GM19328 (cell line): Measurements from ENCODE around the gene UVRAG.
A peak's percentile ranks its signal among the peaks of the same experiment; 100 is the strongest.

Experiments used
- ATAC-seq: cut with Tn5 transposase; IDR thresholded peaks from one replicate; pipeline ENCODE4 v1.9.1; 2021; ENCODE audit warnings: mild to moderate bottlenecking, moderate library complexity; ENCODE audit not compliant: unreplicated experiment

The UVRAG gene

DNA sequence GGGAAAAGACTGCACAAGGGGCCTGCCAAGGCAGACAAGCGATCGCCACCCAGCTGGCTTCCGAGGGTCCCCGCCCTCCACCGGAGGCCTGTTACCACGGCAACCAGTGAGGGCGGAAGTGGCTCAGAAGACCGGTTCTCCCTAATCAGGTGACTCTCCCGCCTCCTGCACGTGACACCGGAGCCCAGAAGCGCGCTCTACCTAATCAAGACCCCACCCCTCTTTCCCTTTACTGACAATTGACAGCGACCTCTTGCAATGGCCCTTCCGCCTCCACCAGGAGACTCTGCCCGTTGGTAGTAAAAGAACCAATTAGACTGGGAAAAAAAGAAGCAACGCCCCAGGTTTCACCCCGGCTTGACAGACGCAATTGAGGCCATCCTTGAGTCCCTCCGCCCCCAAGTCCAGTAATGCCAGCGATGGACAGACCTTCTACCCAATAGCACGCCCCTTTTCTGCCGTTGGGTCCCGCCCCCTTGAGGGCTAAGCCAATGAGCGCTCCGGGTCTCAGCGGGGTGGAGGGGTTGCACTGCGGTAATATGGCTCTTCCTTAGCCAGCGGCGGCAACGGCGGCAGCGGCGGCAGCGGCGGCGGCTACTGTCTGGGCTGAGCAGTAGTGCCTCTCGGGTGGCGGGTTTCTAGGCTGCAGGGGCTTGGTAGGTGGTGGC is at the start of gene UVRAG:
UVRAG (plus strand) TSS at position 534 of the 668 bp plus-strand sequence. CDS start 198 bp downstream, outside the sequence.
- ATAC-seq, result peak; percentile 70

DNA sequence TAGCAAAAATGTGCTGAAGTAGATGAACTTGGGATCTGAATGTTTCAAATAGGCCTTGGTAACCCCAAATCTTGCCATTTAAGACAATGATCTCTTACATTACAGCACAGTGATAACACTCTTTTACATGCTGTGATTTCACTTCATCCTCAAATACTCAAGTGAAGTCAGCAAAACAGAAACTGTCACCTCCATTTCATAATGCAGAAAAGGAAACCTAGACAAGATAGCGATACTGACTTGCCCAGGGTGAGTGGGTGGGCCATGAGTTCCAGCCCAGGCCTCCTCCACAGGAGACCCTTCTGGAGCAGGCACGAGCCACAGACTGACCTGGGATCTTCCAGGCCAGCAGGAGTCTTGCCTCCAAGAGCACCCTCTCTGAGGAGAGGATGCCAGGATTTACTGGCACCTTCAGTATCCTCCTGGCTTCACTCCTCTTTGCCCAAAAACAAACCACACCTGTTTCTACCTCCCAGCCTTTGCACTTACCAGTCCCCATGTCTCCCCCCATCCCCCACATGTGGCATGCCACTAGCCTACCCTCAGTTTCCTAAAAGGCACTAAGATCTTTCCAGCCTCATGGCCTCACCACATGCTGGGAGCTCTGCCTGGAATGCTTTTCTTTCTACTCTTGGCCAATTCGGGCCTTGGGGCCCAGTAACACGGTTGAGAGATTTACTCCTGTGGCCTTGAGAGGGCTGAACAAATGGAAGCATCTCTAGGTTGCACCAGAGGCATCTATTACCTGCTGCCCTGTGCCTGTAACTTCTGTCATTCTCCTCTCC is 48.4 kb upstream of the UVRAG start:
- ATAC-seq, result no peak

DNA sequence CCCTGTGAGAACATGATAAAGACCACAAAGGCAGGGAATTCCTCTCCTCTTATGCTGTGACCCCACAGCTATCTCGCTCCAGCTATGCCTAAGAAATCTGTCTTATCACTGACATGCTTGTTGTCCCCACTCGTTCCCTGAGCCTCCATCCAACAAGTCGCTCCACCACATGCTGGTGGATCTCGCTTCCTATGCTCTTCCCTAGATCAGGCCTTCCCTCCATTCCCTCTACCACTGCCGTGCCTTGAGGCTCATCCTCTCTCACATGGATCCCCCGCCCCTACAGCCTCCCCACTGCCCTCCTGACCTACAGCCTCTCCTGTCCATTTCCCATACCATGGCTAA is 47.8 kb upstream of the UVRAG start:
- ATAC-seq, result no peak

DNA sequence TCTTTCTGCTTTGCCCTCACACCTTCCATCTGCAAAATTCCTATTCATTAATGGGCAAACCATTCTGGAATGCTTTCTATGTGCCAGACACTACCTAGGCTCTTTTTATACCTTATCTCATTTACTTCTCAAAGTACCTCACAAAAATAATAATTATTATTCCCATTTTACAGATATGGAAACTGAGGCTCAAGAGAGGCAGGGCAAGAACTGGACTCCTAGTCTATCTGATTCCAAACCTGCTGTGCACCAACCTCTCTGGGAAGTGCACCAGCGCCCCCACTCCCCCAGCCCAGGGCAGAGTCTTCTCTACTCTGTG is 47.3 kb upstream of the UVRAG start:
- no peak for ATAC-seq

DNA sequence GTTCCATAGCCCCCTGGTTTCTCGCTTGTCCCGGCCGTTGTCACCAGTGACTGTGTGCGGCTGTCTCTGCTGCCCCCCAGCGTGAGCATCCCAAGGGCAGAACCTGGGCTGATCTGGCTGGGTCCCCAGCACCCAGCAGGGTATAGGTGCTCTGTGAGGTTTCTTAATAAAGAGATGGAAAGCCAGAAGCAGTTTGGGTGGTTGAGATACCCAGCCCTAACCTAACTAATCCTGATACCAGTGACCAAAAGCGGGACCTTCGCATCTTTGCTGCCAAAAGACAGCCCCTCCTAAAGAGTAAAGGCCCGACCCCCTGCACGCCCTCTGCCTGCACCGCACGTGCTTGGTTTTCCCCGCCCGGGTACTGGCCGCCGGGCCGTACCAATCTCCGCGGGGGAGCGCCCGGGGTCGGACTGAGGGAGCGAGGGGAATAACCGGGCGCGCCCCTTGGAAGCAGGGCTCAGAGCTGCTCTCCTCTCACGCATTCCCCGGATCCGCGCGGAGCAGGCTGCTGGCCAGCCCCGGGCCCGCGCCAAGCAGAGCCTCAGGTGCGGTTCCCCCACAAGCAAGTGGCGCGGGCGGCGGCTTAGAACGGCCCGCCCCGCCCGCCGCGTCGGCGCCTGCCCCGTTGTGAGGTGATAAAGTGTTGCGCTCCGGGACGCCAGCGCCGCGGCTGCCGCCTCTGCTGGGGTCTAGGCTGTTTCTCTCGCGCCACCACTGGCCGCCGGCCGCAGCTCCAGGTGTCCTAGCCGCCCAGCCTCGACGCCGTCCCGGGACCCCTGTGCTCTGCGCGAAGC is 46.7 kb upstream of the UVRAG start, which contains the start of gene DGAT2:
DGAT2 (plus strand) TSS at position 667 of the 797 bp plus-strand sequence. CDS start 214 bp downstream, outside the sequence.
- peak; percentile 73 for ATAC-seq

DNA sequence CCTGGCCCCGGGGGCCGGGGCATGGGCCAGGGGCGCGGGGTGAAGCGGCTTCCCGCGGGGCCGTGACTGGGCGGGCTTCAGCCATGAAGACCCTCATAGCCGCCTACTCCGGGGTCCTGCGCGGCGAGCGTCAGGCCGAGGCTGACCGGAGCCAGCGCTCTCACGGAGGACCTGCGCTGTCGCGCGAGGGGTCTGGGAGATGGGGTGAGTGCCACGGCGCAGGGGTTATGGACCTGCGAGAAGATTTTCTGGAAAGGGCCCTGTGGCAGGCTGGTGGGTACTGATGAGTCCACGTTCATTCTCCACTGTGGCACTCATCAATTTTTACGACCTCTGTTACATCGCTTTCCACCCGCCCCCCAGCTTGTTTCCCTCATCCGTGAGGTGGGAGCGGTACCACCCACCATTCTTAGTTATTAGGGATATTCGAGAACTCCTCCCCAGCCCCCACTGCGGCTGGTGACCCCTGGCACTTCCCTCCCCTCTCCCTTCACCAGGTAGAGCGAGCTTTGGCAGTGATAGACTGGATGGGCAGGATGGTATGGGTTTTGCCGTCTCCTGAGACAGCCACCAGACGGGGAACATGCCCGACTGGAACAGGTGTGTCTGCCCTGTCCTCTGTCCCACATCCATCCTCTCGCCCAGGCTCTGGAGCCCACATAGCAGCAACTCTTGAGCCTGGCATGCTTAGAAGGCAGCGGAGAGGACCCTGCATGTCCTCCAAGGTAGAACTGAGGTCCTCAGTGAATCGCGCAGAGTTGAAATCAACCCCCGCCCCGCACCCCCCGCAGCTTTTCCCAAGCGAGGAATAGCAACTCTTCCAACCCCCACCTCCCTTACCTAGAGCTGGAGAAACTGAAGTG is 45.9 kb upstream of the UVRAG start:
- no peak for ATAC-seq

DNA sequence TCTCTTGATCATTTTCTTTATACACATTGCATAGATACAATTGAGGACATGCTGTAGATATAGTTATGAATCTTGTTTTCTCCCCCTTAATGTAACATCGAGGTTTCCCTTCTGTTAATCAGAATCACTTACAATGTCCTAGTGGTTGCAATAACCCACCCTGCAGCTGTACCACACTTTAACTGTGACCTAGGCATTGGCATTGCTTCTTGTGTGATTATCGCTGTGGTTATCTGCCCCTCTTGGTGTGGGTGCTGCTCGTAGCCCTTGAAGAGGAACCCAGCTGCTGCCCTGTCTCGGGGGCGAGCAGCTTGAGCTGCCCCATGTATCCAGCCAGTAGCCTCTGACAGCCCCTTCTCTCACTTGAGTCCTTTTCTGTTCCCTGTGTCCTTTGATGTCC is 44.9 kb upstream of the UVRAG start:
- no peak for ATAC-seq

DNA sequence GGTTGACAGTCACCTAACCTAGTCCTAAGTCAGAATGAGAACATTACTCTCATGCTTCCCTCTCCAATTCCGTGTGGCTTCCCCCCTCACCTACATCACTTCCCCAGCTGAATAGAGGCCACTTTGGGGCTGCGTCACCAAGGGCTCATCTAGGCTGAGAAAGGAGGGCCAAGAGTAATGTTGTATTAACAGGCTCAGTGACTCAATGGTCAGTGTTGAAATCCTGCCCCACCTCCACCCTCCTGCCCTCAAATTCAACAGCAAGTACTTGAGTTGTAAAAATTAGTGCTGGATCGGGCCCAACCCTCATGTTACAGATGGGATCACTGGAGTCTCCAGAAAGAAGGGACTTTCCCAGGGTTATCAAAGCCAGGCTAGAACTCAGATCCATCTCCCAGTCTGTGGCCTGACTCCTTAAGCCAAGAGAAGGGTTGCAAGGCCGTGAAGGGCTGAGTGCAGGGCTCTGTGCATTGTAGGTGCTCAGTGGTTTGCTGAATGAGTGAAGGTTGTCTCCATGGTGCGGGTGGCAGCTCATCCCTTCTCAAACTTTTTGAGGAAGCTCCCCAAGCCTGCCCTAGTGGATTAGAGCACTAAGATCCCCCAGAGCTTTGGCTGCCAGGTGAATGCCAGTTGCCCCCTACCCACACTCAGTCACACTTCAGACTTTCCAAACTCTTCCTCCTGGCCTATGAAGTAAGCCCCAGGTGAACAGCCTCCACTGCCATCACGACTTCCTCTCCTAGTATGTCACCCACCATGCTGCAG is 43.2 kb upstream of the UVRAG start:
- no peak for ATAC-seq

DNA sequence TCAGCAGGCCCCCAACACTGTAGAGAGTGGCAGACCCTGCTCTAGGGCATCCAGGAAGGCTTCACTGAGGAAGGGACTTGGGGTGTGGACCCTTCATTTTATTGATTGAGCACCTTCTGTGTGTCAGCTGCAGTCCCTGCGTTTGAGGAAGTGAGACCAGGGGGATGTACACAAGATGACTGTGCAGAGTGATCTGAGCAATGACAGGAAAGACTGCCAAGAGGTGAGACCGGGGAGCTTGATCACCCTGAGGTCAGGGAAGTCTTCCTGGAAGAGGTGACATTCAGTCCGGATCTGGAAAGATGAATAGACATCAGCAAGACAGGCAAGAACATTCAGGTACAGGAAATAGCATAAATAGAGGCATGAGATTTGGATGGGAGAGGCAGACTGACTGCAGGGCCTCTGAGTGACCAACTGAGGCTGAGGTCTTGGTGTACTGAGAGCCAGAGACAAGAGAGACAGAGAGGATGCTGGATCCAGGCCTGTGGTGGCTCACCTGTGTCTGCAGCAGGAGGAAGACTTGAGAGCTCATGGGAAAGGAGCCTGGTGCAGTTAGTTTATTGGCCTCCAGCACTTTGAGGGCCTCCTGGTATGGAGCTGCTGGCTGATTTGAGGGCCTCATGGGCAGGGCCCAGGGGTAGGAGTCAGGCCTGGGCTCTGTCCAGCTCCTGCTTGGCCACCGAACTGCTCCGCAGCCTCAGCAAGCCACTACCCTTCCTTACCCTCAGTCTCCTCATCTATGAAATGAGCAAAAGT is 41.2 kb upstream of the UVRAG start:
- ATAC-seq, result peak; percentile 79

DNA sequence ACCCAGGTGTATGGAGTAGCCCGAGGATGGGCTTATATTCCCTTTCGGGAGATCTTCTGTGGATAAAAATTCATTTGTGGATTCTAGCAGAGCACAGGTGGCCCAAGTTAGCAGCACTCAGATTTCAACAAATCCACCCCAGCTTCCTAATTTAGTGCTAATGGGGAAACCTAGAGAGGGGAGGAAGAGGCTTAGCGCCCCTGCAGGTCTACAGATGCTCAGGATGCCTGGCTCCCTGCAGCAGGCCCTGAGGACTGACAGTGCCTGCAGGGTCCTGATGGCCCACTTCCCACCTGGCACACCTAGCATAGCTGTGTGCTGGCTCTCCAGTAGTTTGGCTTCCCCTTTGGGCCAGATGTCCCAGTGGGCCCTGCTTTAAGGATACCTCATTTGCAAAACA is 40.0 kb upstream of the UVRAG start:
- no peak for ATAC-seq

DNA sequence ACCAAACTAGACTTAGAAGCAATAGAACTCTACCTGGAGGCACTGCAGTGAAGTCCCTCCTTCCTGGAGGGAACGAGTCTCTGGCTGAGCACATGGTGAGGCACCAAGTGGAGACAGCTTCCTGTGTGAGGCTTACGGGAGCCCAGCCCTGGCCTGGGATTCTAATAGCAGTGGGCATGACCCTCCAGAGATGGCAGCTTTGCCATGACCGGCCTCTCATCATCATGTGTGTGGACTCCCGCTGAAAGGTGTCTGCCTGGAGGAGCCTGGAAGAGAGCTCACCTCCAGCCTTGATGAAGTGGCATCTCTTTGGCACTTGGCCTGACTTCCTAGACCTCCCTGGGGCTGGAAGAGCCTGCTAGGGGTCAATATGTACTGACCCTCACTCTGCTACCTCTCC is 38.5 kb upstream of the UVRAG start:
- no peak for ATAC-seq

DNA sequence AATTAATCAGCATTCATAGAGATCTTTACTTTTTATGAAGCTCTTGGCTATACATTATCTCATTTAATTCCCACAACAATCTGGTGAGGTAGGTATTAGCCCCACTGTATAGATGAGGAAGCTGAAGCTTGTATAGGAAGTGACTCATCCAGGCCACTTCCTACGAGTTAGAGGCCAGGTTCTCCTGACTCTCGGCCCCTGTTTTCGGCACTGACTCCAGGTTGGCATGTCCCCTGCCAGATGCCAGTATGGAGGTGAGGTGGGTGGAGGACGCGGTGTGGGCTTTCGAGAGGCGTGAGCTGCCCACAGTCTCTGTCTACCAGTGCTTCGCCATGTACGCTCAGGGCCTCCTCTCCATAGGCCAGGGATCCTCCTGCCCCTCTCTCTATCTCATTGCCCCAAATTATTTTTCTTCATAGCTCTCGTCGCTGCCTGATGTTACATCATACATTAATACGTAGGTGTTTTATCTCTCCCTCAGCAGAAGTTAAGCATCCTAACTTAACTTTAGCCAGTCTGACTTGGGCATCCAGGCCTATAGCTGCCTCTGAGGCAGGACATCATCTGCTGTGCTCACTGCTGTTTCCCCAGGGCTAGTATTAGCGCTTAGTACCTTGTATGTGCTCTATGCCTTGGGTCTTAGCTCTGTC is 37.4 kb upstream of the UVRAG start:
- no peak for ATAC-seq

DNA sequence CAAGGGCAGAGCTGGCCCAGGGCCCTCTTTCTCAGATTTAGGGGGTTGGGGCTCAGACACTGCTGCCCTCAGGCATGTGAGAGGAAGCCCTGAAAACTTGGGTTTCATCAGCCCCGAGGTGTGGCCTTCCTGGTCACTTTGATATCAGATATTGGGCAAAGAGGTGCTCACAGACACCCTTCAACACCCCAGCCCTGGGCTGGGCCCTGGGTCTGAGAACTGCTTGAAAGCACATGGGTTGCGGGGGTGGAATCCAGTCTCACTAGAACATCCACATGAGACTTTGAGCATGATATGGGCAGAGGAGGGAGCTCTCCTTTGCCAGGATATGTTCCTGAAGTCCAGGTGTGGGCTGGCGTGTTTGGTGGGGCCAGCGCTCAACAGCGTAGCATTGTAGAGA is 36.0 kb upstream of the UVRAG start:
- ATAC-seq, result no peak

DNA sequence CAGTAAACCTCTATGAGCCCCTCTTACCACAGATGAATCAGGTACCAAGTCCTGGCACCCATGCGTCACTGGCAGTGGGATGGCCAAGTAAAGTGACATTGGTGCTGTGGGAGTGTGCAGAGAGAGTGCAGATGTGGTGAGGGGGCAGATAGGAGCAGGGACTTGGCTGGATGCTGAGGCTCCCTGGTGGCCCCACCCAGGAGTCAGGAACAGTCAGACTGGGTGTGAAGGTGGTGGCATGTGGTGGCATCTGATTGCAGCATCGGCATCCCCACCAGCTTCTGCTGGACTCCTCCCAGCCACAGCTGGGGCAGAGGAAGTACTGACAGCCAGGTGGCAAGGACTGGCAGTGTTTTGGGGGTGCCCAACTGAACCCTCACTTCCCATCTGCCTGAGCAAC is 35.0 kb upstream of the UVRAG start:
- ATAC-seq, result no peak

DNA sequence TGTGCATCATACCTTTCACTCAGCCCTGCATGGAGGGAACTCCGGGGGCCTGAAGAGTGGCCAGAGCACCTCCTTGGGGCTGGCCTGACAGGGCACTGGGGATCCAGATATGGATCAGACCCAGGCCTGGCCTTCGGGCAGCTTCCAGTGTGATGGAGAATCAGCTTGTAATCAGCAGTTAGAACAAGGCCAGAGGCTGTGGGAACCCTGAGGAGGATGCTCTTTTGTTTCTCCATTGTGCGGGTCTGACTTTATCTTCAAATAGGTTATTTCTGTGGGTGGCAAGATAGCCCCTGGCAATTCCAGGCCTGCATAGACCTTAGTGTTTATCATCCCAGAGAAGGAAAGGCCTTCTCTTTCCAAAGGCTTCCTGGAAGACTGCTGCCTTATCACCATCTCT is 34.1 kb upstream of the UVRAG start:
- ATAC-seq, result no peak

DNA sequence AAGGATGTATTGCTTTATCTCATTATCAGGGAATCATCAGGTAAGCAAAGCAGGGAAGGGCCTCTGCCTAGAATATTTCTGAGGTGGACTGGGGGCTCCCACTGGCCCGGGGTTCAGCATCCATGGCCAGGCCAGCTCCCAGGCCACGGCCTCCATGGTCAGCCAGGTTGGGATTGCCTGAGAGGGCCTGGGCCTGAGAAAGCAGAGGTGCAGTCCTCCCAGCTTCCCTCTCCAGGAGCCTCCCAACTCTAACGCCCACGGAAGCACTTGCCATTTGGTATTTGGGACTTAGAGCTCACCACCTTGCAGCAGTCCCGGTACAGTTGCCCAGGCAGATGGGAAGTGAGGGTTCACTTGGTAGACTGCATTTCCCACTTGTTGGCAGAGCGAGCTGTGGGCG is 33.7 kb upstream of the UVRAG start:
- ATAC-seq, result no peak

DNA sequence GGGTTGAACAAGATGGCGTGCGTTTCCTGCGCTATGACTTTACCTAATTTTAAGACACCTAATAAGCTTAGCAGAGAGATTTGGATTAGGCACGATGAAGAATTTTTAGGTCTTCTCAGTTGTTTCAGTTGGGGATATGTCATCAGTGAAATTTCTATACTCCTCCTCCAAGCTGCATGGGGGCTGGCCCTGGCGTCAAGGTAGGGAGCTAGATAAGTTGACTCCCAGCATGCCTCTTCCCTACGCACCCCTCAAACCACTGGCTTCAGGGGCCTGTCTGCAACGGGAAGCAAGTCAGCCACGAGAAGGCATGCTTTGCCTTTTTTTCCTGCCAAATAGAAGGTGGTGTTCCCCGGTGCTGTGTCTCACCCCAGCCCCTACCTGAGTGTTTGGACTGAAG is 33.2 kb upstream of the UVRAG start:
- no peak for ATAC-seq

DNA sequence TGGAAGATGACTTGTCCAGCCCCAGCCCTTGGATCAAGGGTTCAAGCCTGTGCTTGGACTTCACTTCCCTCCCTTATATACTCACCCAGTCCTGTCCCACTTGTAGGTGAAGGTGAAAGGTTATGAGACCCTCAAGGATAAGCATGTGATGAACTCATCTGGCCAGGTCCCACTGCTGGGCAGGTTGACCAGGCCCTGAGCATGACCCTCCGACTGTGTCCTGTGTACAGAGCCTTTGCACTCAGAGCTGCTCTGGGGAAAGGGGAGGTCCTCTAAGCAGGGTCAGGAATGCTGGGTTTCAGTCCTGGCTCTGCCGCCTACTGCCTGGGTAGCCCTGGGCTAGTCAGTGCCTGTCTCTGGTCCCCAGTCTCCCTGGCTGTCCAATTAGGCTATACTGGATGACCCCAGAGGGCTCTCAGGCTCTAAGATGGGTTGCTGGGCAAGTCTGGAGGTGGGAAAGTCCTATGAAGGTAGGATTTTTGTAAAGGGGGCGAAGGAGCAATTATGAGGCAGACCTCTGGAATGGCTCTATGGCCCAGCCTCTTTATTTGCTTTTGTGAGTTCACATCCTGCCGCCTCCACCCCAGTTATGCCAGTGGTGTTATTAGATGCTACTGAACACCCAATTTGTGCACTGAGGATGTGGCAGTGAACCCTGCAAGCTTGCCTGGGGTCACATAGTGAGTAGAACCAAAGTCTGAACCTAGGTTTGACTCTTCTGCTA is 32.3 kb upstream of the UVRAG start:
- no peak for ATAC-seq
